SK-N-DZ (cell line): ENCODE measurements around the gene FBXO21.
"Not testable (repeated sequence)": the region's sequence is repeated elsewhere in the genome, so short reads cannot be mapped to it uniquely, and the experiment has no call there.

Experiments
- DNase-seq: peaks from one replicate; pipeline ENCODE4 v3.0.0-alpha.2; 2015; ENCODE audit warnings: low spot score

FBXO21 gene

GRCh38 chr12:117202556-117202955 is 12.3 kb upstream of the FBXO21 start:
- DNase-seq, result no peak

- no peak for DNase-seq
These were observed 11.8 kb upstream of the FBXO21 start for GRCh38 chr12:117202033-117202432.

GRCh38 chr12:117199956-117200744 is 9.9 kb upstream of the FBXO21 start:
- not testable (repeated sequence) for DNase-seq

- DNase-seq, result not testable (repeated sequence)
These were observed 6.1 kb upstream of the FBXO21 start for GRCh38 chr12:117196334-117196733.

- not testable (repeated sequence) for DNase-seq
These were observed 4.8 kb upstream of the FBXO21 start for GRCh38 chr12:117195027-117195426.

GRCh38 chr12:117193903-117194302 is 3.6 kb upstream of the FBXO21 start:
- DNase-seq, result no peak

GRCh38 chr12:117192581-117192980 is 2.3 kb upstream of the FBXO21 start:
- DNase-seq, result not testable (repeated sequence)

GRCh38 chr12:117192057-117192456 is 1.8 kb upstream of the FBXO21 start:
- DNase-seq, result no peak

GRCh38 chr12:117189725-117190209 is 503 bp downstream of the FBXO21 start:
- DNase-seq, result peak; percentile 37

GRCh38 chr12:117188961-117189724 is 1.1 kb downstream of the FBXO21 start:
- DNase-seq, result no peak

- DNase-seq, result no peak
These were observed 2.1 kb downstream of the FBXO21 start for GRCh38 chr12:117188121-117188665.

GRCh38 chr12:117187421-117187820 is 2.8 kb downstream of the FBXO21 start:
- no peak for DNase-seq

GRCh38 chr12:117182866-117183265 is 7.4 kb downstream of the FBXO21 start:
- no peak for DNase-seq

GRCh38 chr12:117181468-117181843 is 8.8 kb downstream of the FBXO21 start:
- not testable (repeated sequence) for DNase-seq

- no peak for DNase-seq
These were observed 9.4 kb downstream of the FBXO21 start for GRCh38 chr12:117180758-117181467.

GRCh38 chr12:117178745-117179144 is 11.5 kb downstream of the FBXO21 start:
- no peak for DNase-seq

GRCh38 chr12:117178301-117178700 is 12.0 kb downstream of the FBXO21 start:
- no peak for DNase-seq

- no peak for DNase-seq
These were observed 18.1 kb downstream of the FBXO21 start for GRCh38 chr12:117172168-117172567.

- no peak for DNase-seq
These were observed 18.6 kb downstream of the FBXO21 start for GRCh38 chr12:117171499-117172162.

GRCh38 chr12:117169548-117169947 is 20.7 kb downstream of the FBXO21 start:
- no peak for DNase-seq

GRCh38 chr12:117168976-117169375 is 21.3 kb downstream of the FBXO21 start:
- DNase-seq, result no peak
